B cell (primary cell): ENCODE results near the gene ATF3. TPM values are rescaled to one million over a fixed set of nuclear protein-coding genes. Genes with fewer than 3 reads are reported as not detected.

Experiments
- ATAC-seq: fragments of 200-7000 bp; cut with Tn5 transposase; one replicate; pipeline ENCODE4 v1.10.0; 2021; ENCODE audit warnings: low read depth, mild to moderate bottlenecking, moderate number of reproducible peaks, moderate library complexity
- CTCF ChIA-PET: fragments of 350-600 bp; sonication (Branson Sonifier 250); formaldehyde crosslinking; loops from one replicate; lab custom pipeline; 2021; ENCODE audit warnings: antibody characterized with exemption, inconsistent platforms; lab: Charles Lee
- POLR2A ChIA-PET: fragments of 350-600 bp; sonication (Branson Sonifier 250); formaldehyde crosslinking; loops from one replicate; lab custom pipeline; 2021; ENCODE audit warnings: antibody characterized with exemption; lab: Charles Lee
- DNase-seq: peaks from one replicate; pipeline ENCODE4 v3.0.0; 2013
- H2AFZ ChIP-seq: 2 replicates; pipeline ENCODE4 v1.6.1; 2012; ENCODE audit warnings: mild to moderate bottlenecking, low read depth, low read length; ENCODE audit not compliant: insufficient read depth, poor library complexity, severe bottlenecking
- H3K27ac ChIP-seq, 2 donors: 1 replicate in 1 of 2; 2 replicates in 1 of 2; pipeline ENCODE4 v1.5.1; 2012 to 2013; ENCODE audit warnings: low read length in 2 of 2, mild to moderate bottlenecking in 2 of 2, moderate library complexity in 1 of 2
- H3K27me3 ChIP-seq, 4 experiments: fragments of 200-600 bp in 1 of 4; sonication (generic) in 1 of 4; replicated peaks in 1 of 4; 1 replicate in 2 of 4; 2 replicates in 2 of 4; pipeline versions ENCODE4 v1.6.1 to v1.7.0; 2013 to 2016; ENCODE audit warnings: low read length in 3 of 4, mild to moderate bottlenecking in 2 of 4, mixed read lengths in 1 of 4, moderate library complexity in 1 of 4; ENCODE audit not compliant: insufficient read depth in 4 of 4, control insufficient read depth in 3 of 4; ENCODE audit errors: control extremely low read depth in 1 of 4
- H3K36me3 ChIP-seq, 2 experiments: replicated peaks in 1 of 2; 1 replicate in 1 of 2; 2 replicates in 1 of 2; pipeline versions ENCODE4 v1.6.1 to v1.7.1; 2013; ENCODE audit warnings: low read length in 1 of 2; ENCODE audit not compliant: insufficient read depth in 2 of 2, control insufficient read depth in 1 of 2; ENCODE audit errors: control extremely low read depth in 1 of 2, extremely low read depth in 1 of 2
- H3K4me1 ChIP-seq, 2 donors: fragments of 200-600 bp in 1 of 2; sonication (generic) in 1 of 2; 1 replicate in 1 of 2; 2 replicates in 1 of 2; pipeline versions ENCODE4 v1.5.1 to v1.6.1; 2013 to 2017; ENCODE audit warnings: low read length in 2 of 2; ENCODE audit not compliant: control insufficient read depth in 2 of 2, insufficient read depth in 2 of 2
- H3K4me2 ChIP-seq: replicated peaks from 2 replicates; pipeline ENCODE3; 2012; ENCODE audit warnings: mild to moderate bottlenecking, low read depth, low read length; ENCODE audit not compliant: poor library complexity, severe bottlenecking
- H3K4me3 ChIP-seq, 5 experiments: fragments of 200-600 bp in 1 of 5; sonication (generic) in 1 of 5; 1 replicate in 3 of 5; 2 replicates in 2 of 5; pipeline versions ENCODE4 v1.5.1 to v1.7.0; 2011 to 2016; ENCODE audit warnings: low read length in 4 of 5, mild to moderate bottlenecking in 4 of 5, low read depth in 2 of 5, control low read depth in 1 of 5, moderate library complexity in 1 of 5; ENCODE audit not compliant: insufficient read depth in 1 of 5; ENCODE audit errors: control extremely low read depth in 1 of 5, extremely low read depth in 1 of 5
- H3K79me2 ChIP-seq: fragments of 200-600 bp; sonication (generic); one replicate; pipeline ENCODE4 v1.6.0; 2016; ENCODE audit warnings: low read length; ENCODE audit not compliant: control insufficient read depth, insufficient read depth
- H3K9ac ChIP-seq: fragments of 200-600 bp; sonication (generic); 2 replicates; pipeline ENCODE4 v1.6.1; 2017; ENCODE audit warnings: mild to moderate bottlenecking, low read length, moderate library complexity
- H3K9me3 ChIP-seq, 3 donors: one replicate each; pipeline versions ENCODE4 v1.6.1 to v1.7.1; 2013; ENCODE audit warnings: low read length in 2 of 3; ENCODE audit not compliant: control insufficient read depth in 2 of 3, insufficient read depth in 1 of 3; ENCODE audit errors: control extremely low read depth in 1 of 3
- H4K20me1 ChIP-seq: 2 replicates; pipeline ENCODE4 v1.6.0; 2012; ENCODE audit warnings: mild to moderate bottlenecking, low read length; ENCODE audit not compliant: insufficient read depth, control insufficient read depth, poor library complexity, severe bottlenecking
- H3K27ac Mint-ChIP-seq: one replicate; pipeline ENCODE4 v1.8.0; 2021; ENCODE audit warnings: mixed read lengths
- H3K27me3 Mint-ChIP-seq: one replicate; pipeline ENCODE4 v1.8.0; 2021; ENCODE audit warnings: mixed read lengths
- H3K4me1 Mint-ChIP-seq: one replicate; pipeline ENCODE4 v1.8.0; 2021; ENCODE audit warnings: mixed read lengths
- H3K4me3 Mint-ChIP-seq: one replicate; pipeline ENCODE4 v1.8.0; 2021; ENCODE audit warnings: mixed read lengths
- H3K9me3 Mint-ChIP-seq: one replicate; pipeline ENCODE4 v1.8.0; 2022; ENCODE audit warnings: mixed read lengths; ENCODE audit not compliant: insufficient read depth
- EZH2 ChIP-seq: IDR thresholded peaks from 2 replicates; pipeline ENCODE4 v1.6.1; 2012; ENCODE audit warnings: borderline replicate concordance, low read depth, mild to moderate bottlenecking, moderate library complexity, low read length; ENCODE audit not compliant: insufficient read depth, poor library complexity, severe bottlenecking
- WGBS: methylation state at CpG from one replicate; pipeline ENCODE4 v1.1.5; 2013; ENCODE audit warnings: missing lambda C conversion rate; ENCODE audit not compliant: insufficient coverage; 5-methylcytosine and 5-hydroxymethylcytosine counted together
- intact Hi-C: fragments of 100-400 bp; cut with micrococcal nuclease; formaldehyde crosslinking; loops from one replicate; pipeline ENCODE4 v1.10.0; 2022
- polyA plus RNA-seq: library from polyadenylated mRNA; depleted of rRNA; stranded (reverse); fragments of >200 nt; gene quantifications from 2 replicates; pipeline ENCODE4 v1.2.3, GENCODE V29; 2012
- total RNA-seq, 2 donors: library from RNA; stranded (reverse); fragments of 120-200 nt in 1 of 2; gene quantifications; 1 replicate in 1 of 2; 2 replicates in 1 of 2; pipeline versions ENCODE4 v1.2.3 to v1.2.4, GENCODE V29; 2013 to 2022
- TF ChIP-seq, protein P1 (sequence below): fragments of 200-600 bp; IDR thresholded peaks from one replicate; pipeline ENCODE4 v1.8.0; 2022; ENCODE audit warnings: antibody characterized with exemption, mild to moderate bottlenecking

Gene ATF3
- total and polyA plus RNA-seq, 2 donors (not counting 1 experiment from before 2014, with no cell fraction given) = 4.5 to 42.3 TPM

DNA sequence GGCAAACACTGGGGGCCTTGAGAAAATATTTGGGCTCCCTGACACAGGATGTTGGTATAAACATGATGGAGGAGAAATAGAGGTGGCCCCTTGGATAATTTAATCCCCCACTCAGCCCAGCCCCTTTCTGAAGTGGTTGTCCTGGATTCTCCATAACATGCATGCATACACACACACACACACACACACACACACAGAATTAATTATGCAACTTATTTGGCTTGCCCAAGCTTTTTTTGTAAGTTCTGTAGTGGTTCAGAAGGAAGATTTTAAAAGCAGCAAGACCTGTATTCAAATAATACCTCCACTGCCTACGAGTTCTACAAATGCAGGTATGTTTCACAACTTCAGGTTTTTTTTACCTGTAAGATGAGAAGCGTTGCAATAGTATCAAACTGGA is 15.0 kb downstream of the ATF3 start:
- no peaks in the 10 kb centered on the region for H3K9me3 Mint-ChIP-seq
- Histone ChIP-seq H3K36me3 (no peaks in the 10 kb centered on the region), H3K9me3 (no peaks in the 10 kb centered on the region), H3K4me2 (no peak overlapping the region), H3K79me2 (no peaks in the 10 kb centered on the region), H3K4me3 (no peak overlapping the region), H3K9ac (no peak overlapping the region), H2AFZ (no peak overlapping the region), H3K4me1 (no peaks in the 10 kb centered on the region), H3K27ac (no peak overlapping the region), H4K20me1 (no peaks in the 10 kb centered on the region), H3K27me3 (peaks cover 0 to 9% (median 1%) of the 10 kb centered on the region in 4 experiments)
- ChIA-PET CTCF (interaction anchor here (1.0 kb wide), 1 partner anchor 146 kb away, joined by 7 read pairs; no protein-coding TSS in a partner anchor), POLR2A (no interaction called here)
- H3K27ac Mint-ChIP-seq = no peak overlapping the region
- ATAC-seq (no peak), DNase-seq (no peak)
- TF ChIP-seq, protein P1, sequence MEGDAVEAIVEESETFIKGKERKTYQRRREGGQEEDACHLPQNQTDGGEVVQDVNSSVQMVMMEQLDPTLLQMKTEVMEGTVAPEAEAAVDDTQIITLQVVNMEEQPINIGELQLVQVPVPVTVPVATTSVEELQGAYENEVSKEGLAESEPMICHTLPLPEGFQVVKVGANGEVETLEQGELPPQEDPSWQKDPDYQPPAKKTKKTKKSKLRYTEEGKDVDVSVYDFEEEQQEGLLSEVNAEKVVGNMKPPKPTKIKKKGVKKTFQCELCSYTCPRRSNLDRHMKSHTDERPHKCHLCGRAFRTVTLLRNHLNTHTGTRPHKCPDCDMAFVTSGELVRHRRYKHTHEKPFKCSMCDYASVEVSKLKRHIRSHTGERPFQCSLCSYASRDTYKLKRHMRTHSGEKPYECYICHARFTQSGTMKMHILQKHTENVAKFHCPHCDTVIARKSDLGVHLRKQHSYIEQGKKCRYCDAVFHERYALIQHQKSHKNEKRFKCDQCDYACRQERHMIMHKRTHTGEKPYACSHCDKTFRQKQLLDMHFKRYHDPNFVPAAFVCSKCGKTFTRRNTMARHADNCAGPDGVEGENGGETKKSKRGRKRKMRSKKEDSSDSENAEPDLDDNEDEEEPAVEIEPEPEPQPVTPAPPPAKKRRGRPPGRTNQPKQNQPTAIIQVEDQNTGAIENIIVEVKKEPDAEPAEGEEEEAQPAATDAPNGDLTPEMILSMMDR = no peak
- no peak for TF ChIP-seq EZH2
- intact Hi-C loops = no loop called here
- H3K4me1 Mint-ChIP-seq = no peaks in the 10 kb centered on the region
- no peak overlapping the region for H3K4me3 Mint-ChIP-seq
- H3K27me3 Mint-ChIP-seq = peaks cover 23% of the 10 kb centered on the region
- WGBS = no CpG with 5 or more reads among the region's 2 CpGs

DNA sequence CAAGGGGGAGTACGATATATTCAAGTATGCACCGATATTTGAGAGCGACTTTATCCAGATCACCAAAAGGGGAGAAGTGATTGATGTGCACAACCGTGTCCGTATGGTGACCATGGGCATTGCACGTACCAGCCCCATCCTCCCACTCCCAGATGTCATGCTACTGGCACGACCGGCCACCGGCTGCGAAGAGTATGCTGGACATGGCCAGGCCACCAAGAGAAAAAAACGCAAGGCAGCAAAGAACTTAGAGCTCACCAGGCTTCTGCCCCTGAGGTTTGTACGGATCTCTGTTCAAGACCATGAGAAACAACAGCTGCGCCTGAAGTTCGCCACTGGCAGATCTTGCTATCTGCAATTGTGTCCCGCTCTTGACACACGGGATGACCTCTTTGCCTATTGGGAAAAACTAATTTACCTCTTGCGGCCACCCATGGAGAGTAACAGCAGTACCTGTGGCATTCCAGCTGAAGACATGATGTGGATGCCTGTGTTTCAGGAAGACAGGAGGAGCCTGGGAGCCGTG is 16.5 kb downstream of the ATF3 start:
- H3K36me3 ChIP-seq = no peaks in the 10 kb centered on the region
- peaks cover 0 to 2% of the 10 kb centered on the region in 2 donors for H3K4me1 ChIP-seq
- no peak for DNase-seq
- no peak overlapping the region for H3K4me3 ChIP-seq
- no peak for ATAC-seq
- H4K20me1 ChIP-seq = no peaks in the 10 kb centered on the region
- Mint-ChIP-seq H3K4me1 (no peaks in the 10 kb centered on the region), H3K4me3 (no peak overlapping the region), H3K27me3 (peaks cover 23% of the 10 kb centered on the region), H3K9me3 (no peaks in the 10 kb centered on the region), H3K27ac (no peak overlapping the region)
- 97% methylated on average over 14 of the region's 18 CpGs for WGBS
- H3K9me3 ChIP-seq = no peaks in the 10 kb centered on the region
- no peak overlapping the region for H3K9ac ChIP-seq
- intact Hi-C loops = no loop called here
- H3K27me3 ChIP-seq = peaks cover 0 to 9% (median 1%) of the 10 kb centered on the region in 4 experiments
- H3K79me2 ChIP-seq = no peaks in the 10 kb centered on the region
- H3K27ac ChIP-seq = no peak overlapping the region
- ChIA-PET CTCF (no interaction called here), POLR2A (no interaction called here)
- H2AFZ ChIP-seq = no peak overlapping the region
- no peak overlapping the region for H3K4me2 ChIP-seq
- TF ChIP-seq, protein P1 = no peak
- no peak for TF ChIP-seq EZH2
